Germinal center (tissue), 1 donor: ENCODE measurements around the gene OLFM3.

Source experiments
- DNase-seq: peaks from one replicate; pipeline ENCODE4 v3.0.0; 2012; ENCODE audit warnings: mixed read lengths, low spot score

The OLFM3 gene

GRCh38 chr1:101996825-101997465 is at the start of gene OLFM3:
Gene OLFM3, minus strand, starts transcription at chr1:101996926.
- DNase-seq: no peak

GRCh38 chr1:102045752-102046151 is 49.0 kb upstream of the OLFM3 start:
- DNase-seq: no peak

- no peak for DNase-seq
Measured at GRCh38 chr1:102032534-102032933, 35.8 kb upstream of the OLFM3 start.

- no peak for DNase-seq
Measured at GRCh38 chr1:102019530-102019929, 22.8 kb upstream of the OLFM3 start.

GRCh38 chr1:102015728-102016127 is 19.0 kb upstream of the OLFM3 start:
- DNase-seq: no peak

- DNase-seq: no peak
Measured at GRCh38 chr1:102002057-102002456, 5.3 kb upstream of the OLFM3 start.

- DNase-seq: no peak
Measured at GRCh38 chr1:101995984-101996745, 561 bp downstream of the OLFM3 start.

- DNase-seq: no peak
Measured at GRCh38 chr1:101993710-101994109, 3.0 kb downstream of the OLFM3 start.

- DNase-seq: no peak
Measured at GRCh38 chr1:101992821-101993575, 3.7 kb downstream of the OLFM3 start.

- DNase-seq: no peak
Measured at GRCh38 chr1:101980974-101981373, 15.8 kb downstream of the OLFM3 start.

GRCh38 chr1:101977266-101977665 is 19.5 kb downstream of the OLFM3 start:
- DNase-seq: no peak

GRCh38 chr1:101976161-101976560 is 20.6 kb downstream of the OLFM3 start:
- no peak for DNase-seq

GRCh38 chr1:101975371-101975770 is 21.4 kb downstream of the OLFM3 start:
- no peak for DNase-seq

GRCh38 chr1:101974599-101975274 is 22.0 kb downstream of the OLFM3 start:
- no peak for DNase-seq

GRCh38 chr1:101971304-101971703 is 25.4 kb downstream of the OLFM3 start:
- DNase-seq: no peak

- DNase-seq: no peak
Measured at GRCh38 chr1:101967871-101968270, 28.9 kb downstream of the OLFM3 start.

- DNase-seq: no peak
Measured at GRCh38 chr1:101965341-101965740, 31.4 kb downstream of the OLFM3 start.

GRCh38 chr1:101964708-101965107 is 32.0 kb downstream of the OLFM3 start:
- DNase-seq: no peak

GRCh38 chr1:101960142-101960541 is 36.6 kb downstream of the OLFM3 start:
- DNase-seq: no peak

- DNase-seq: no peak
Measured at GRCh38 chr1:101959456-101959855, 37.3 kb downstream of the OLFM3 start.

GRCh38 chr1:101957771-101958170 is 39.0 kb downstream of the OLFM3 start:
- no peak for DNase-seq

GRCh38 chr1:101953623-101954022 is 43.1 kb downstream of the OLFM3 start:
- no peak for DNase-seq
